Trophoblast cell (in vitro differentiated cells and primary cell): ENCODE results near the gene DLGAP1.
A peak's percentile ranks its signal among the peaks of the same experiment; 100 is the strongest.
"Not testable (repeated sequence)": the region's sequence is repeated elsewhere in the genome, so short reads cannot be mapped to it uniquely, and the experiment has no call there.

ENCODE experiments used
- DNase-seq, 2 donors: peaks; one replicate each; pipeline ENCODE4 v3.0.0-alpha.2; 2016
- H2AFZ ChIP-seq: 2 replicates; pipeline ENCODE4 v1.6.1; 2013; ENCODE audit warnings: low read length, moderate library complexity, mild to moderate bottlenecking; ENCODE audit not compliant: insufficient read depth, poor library complexity
- H2AK5ac ChIP-seq: 2 replicates; pipeline ENCODE4 v1.6.1; 2013; ENCODE audit warnings: mild to moderate bottlenecking, low read length
- H2BK120ac ChIP-seq: 2 replicates; pipeline ENCODE4 v1.6.1; 2013; ENCODE audit warnings: low read length, mild to moderate bottlenecking, moderate library complexity; ENCODE audit not compliant: insufficient read depth, poor library complexity
- H2BK12ac ChIP-seq: 2 replicates; pipeline ENCODE4 v1.6.1; 2013; ENCODE audit warnings: mild to moderate bottlenecking, low read length, moderate library complexity
- H2BK5ac ChIP-seq: 2 replicates; pipeline ENCODE4 v1.6.1; 2013; ENCODE audit warnings: low read length, low read depth, moderate library complexity, mild to moderate bottlenecking; ENCODE audit not compliant: poor library complexity
- H3K14ac ChIP-seq: 2 replicates; pipeline ENCODE4 v1.6.1; 2013; ENCODE audit warnings: mild to moderate bottlenecking, low read length
- H3K18ac ChIP-seq: 2 replicates; pipeline ENCODE4 v1.6.1; 2013; ENCODE audit warnings: mild to moderate bottlenecking, low read length
- H3K23ac ChIP-seq: 2 replicates; pipeline ENCODE4 v1.6.1; 2013; ENCODE audit warnings: low read length
- H3K27ac ChIP-seq: 2 replicates; pipeline ENCODE4 v1.5.1; 2013; ENCODE audit warnings: low read depth, mild to moderate bottlenecking, inconsistent platforms, low read length, moderate library complexity
- H3K27me3 ChIP-seq: 2 replicates; pipeline ENCODE4 v1.6.1; 2013; ENCODE audit warnings: inconsistent platforms, mild to moderate bottlenecking, low read length, moderate library complexity; ENCODE audit not compliant: insufficient read depth
- H3K36me3 ChIP-seq, 2 experiments: 1 replicate in 1 of 2; 2 replicates in 1 of 2; pipeline ENCODE4 v1.6.1; 2013; ENCODE audit warnings: low read length in 2 of 2, mild to moderate bottlenecking in 2 of 2, moderate library complexity in 1 of 2; ENCODE audit not compliant: insufficient read depth in 2 of 2, control insufficient read depth in 1 of 2
- H3K4ac ChIP-seq: 2 replicates; pipeline ENCODE4 v1.6.1; 2013; ENCODE audit warnings: low read depth, mild to moderate bottlenecking, low read length, moderate library complexity
- H3K4me1 ChIP-seq, 2 experiments: 1 replicate in 1 of 2; 2 replicates in 1 of 2; pipeline ENCODE4 v1.6.1; 2013; ENCODE audit warnings: low read length in 2 of 2, mild to moderate bottlenecking in 2 of 2, moderate library complexity in 1 of 2; ENCODE audit not compliant: insufficient read depth in 2 of 2, control insufficient read depth in 1 of 2
- H3K4me2 ChIP-seq: 2 replicates; pipeline ENCODE4 v1.6.1; 2013; ENCODE audit warnings: inconsistent platforms, mild to moderate bottlenecking, low read length, moderate library complexity
- H3K4me3 ChIP-seq: 2 replicates; pipeline ENCODE4 v1.5.1; 2013; ENCODE audit warnings: mild to moderate bottlenecking, low read depth, low read length, inconsistent platforms
- H3K79me1 ChIP-seq: one replicate; pipeline ENCODE4 v1.6.1; 2013; ENCODE audit warnings: low read length
- H3K79me2 ChIP-seq: 2 replicates; pipeline ENCODE4 v1.6.1; 2013; ENCODE audit warnings: low read length, mild to moderate bottlenecking; ENCODE audit not compliant: control insufficient read depth, insufficient read depth, poor library complexity
- H3K9ac ChIP-seq: 2 replicates; pipeline ENCODE4 v1.6.1; 2013; ENCODE audit warnings: mild to moderate bottlenecking, low read length
- H3K9me3 ChIP-seq: 2 replicates; pipeline ENCODE4 v1.6.1; 2013; ENCODE audit warnings: low read depth, mild to moderate bottlenecking, control low read depth, inconsistent platforms, low read length; ENCODE audit not compliant: insufficient read depth
- H4K12ac ChIP-seq: 2 replicates; pipeline ENCODE4 v1.6.1; 2013; ENCODE audit warnings: low read depth, mild to moderate bottlenecking, low read length, moderate library complexity
- H4K8ac ChIP-seq: 2 replicates; pipeline ENCODE4 v1.6.1; 2013; ENCODE audit warnings: low read depth, mild to moderate bottlenecking, low read length, moderate library complexity
- H4K91ac ChIP-seq: one replicate; pipeline ENCODE4 v1.6.1; 2013; ENCODE audit warnings: low read depth, mild to moderate bottlenecking, low read length, moderate library complexity
- WGBS: extraction: QIAGEN DNeasy Blood & Tissue Kit; methylation state at CpG from one replicate; pipeline ENCODE4 v1.1.7; 2013; ENCODE audit warnings: missing lambda C conversion rate; ENCODE audit not compliant: insufficient read length, insufficient coverage; ENCODE audit errors: extremely low coverage; 5-methylcytosine and 5-hydroxymethylcytosine counted together

DLGAP1 gene

GRCh38 chr18:3472121-3472520 lies 983.0 kb downstream of the DLGAP1 start:
- not testable (repeated sequence) for H3K9me3 ChIP-seq, H3K27ac ChIP-seq, H2AK5ac ChIP-seq, H2BK12ac ChIP-seq, H3K36me3 ChIP-seq, H3K79me2 ChIP-seq, DNase-seq, H3K18ac ChIP-seq, H4K12ac ChIP-seq, H3K4me3 ChIP-seq, H3K23ac ChIP-seq, H4K8ac ChIP-seq, H3K14ac ChIP-seq, H3K9ac ChIP-seq, H2BK5ac ChIP-seq, H4K91ac ChIP-seq, H3K27me3 ChIP-seq, H3K4me2 ChIP-seq, H3K4me1 ChIP-seq, H2BK120ac ChIP-seq, H2AFZ ChIP-seq, H3K79me1 ChIP-seq, H3K4ac ChIP-seq
- no CpG with 5 or more reads among the region's 3 CpGs for WGBS

- no peak overlapping the region for H4K8ac ChIP-seq
These were observed 983.9 kb downstream of the DLGAP1 start for GRCh38 chr18:3471141-3471648.

GRCh38 chr18:3468833-3469232 lies 986.3 kb downstream of the DLGAP1 start:
- Histone ChIP-seq H3K18ac (no peak overlapping the region), H3K79me1 (no peaks in the 10 kb centered on the region), H4K8ac (no peak overlapping the region), H3K23ac (no peak overlapping the region), H3K27ac (no peak overlapping the region), H3K9me3 (no peaks in the 10 kb centered on the region), H3K4ac (no peak overlapping the region), H3K9ac (no peak overlapping the region), H3K27me3 (no peaks in the 10 kb centered on the region), H2AFZ (no peak overlapping the region), H3K4me1 (peaks cover 0 to 2% of the 10 kb centered on the region in 2 experiments), H3K14ac (no peak overlapping the region), H4K91ac (no peak overlapping the region), H3K4me2 (no peak overlapping the region), H4K12ac (no peak overlapping the region), H2BK12ac (no peak overlapping the region), H3K36me3 (no peaks in the 10 kb centered on the region), H3K79me2 (no peaks in the 10 kb centered on the region), H2AK5ac (no peak overlapping the region), H3K4me3 (no peak overlapping the region), H2BK5ac (no peak overlapping the region), H2BK120ac (no peak overlapping the region)
- WGBS, result no CpG with 5 or more reads among the region's 8 CpGs
- DNase-seq, result no peak

More at GRCh38 chr18:3471141-3471648, 983.9 kb downstream of the DLGAP1 start:
- H3K4me3 ChIP-seq, result no peak overlapping the region
- H3K4me1 ChIP-seq, result peaks cover 0 to 2% of the 10 kb centered on the region in 2 experiments
- H2BK12ac ChIP-seq, result no peak overlapping the region
- H2BK120ac ChIP-seq, result no peak overlapping the region
- no peak overlapping the region for H4K91ac ChIP-seq
- WGBS, result no CpG with 5 or more reads among the region's 3 CpGs
- H3K18ac ChIP-seq, result no peak overlapping the region
- H3K79me1 ChIP-seq, result no peaks in the 10 kb centered on the region
- DNase-seq, result peak in 1 of 2 donors; percentile 47
- H3K27ac ChIP-seq, result no peak overlapping the region
- no peak overlapping the region for H2AK5ac ChIP-seq
- no peak overlapping the region for H4K12ac ChIP-seq
- no peaks in the 10 kb centered on the region for H3K27me3 ChIP-seq
- H3K79me2 ChIP-seq, result no peaks in the 10 kb centered on the region
- no peak overlapping the region for H2AFZ ChIP-seq
- H3K4me2 ChIP-seq, result no peak overlapping the region
- H2BK5ac ChIP-seq, result no peak overlapping the region
- no peak overlapping the region for H3K23ac ChIP-seq
- H3K4ac ChIP-seq, result no peak overlapping the region
- no peak overlapping the region for H3K14ac ChIP-seq
- no peaks in the 10 kb centered on the region for H3K36me3 ChIP-seq
- H3K9me3 ChIP-seq, result peaks cover 1% of the 10 kb centered on the region
- H3K9ac ChIP-seq, result no peak overlapping the region

GRCh38 chr18:3468066-3468705 lies 986.9 kb downstream of the DLGAP1 start:
- H3K79me2 ChIP-seq, result no peaks in the 10 kb centered on the region
- H2AFZ ChIP-seq, result no peak overlapping the region
- no peak overlapping the region for H3K18ac ChIP-seq
- H3K27me3 ChIP-seq, result no peaks in the 10 kb centered on the region
- H2BK5ac ChIP-seq, result no peak overlapping the region
- H2AK5ac ChIP-seq, result no peak overlapping the region
- H3K14ac ChIP-seq, result no peak overlapping the region
- peaks cover 0 to 2% of the 10 kb centered on the region in 2 experiments for H3K4me1 ChIP-seq
- no peak overlapping the region for H3K9ac ChIP-seq
- H4K8ac ChIP-seq, result no peak overlapping the region
- DNase-seq, result peak; percentile 65 to 85
- H3K23ac ChIP-seq, result no peak overlapping the region
- no peak overlapping the region for H3K27ac ChIP-seq
- no peak overlapping the region for H4K12ac ChIP-seq
- H2BK120ac ChIP-seq, result no peak overlapping the region
- no peak overlapping the region for H3K4me2 ChIP-seq
- H3K9me3 ChIP-seq, result no peaks in the 10 kb centered on the region
- H3K36me3 ChIP-seq, result no peaks in the 10 kb centered on the region
- H2BK12ac ChIP-seq, result no peak overlapping the region
- H3K4me3 ChIP-seq, result no peak overlapping the region
- no peak overlapping the region for H3K4ac ChIP-seq
- no peaks in the 10 kb centered on the region for H3K79me1 ChIP-seq
- no peak overlapping the region for H4K91ac ChIP-seq
- no CpG with 5 or more reads among the region's 9 CpGs for WGBS
